ENCODE results near the gene ATAD3B.
"Not testable (repeated sequence)": the region's sequence is repeated elsewhere in the genome, so short reads cannot be mapped to it uniquely, and the experiment has no call there.

Gene ATAD3B

GRCh38 chr1:1489231-1489630 lies 17.7 kb downstream of the ATAD3B start:
- H3K4me3 ChIP-seq (ENCODE audit: low read depth, low read length), result no peak overlapping the region
- TF ChIP-seq CTCF (IDR thresholded peaks at IDR 0.05; ENCODE audit: borderline replicate concordance, insufficient read depth, low read depth, low read length), result no peak

GRCh38 chr1:1489861-1490260 lies 18.3 kb downstream of the ATAD3B start:
- no peak overlapping the region for H3K4me3 ChIP-seq (ENCODE audit: low read depth, low read length)
- no peak for TF ChIP-seq CTCF (IDR thresholded peaks at IDR 0.05; ENCODE audit: borderline replicate concordance, insufficient read depth, low read depth, low read length)

GRCh38 chr1:1490633-1491230 lies 19.2 kb downstream of the ATAD3B start:
- no peak overlapping the region for H3K4me3 ChIP-seq (ENCODE audit: low read depth, low read length)
- no peak for TF ChIP-seq CTCF (IDR thresholded peaks at IDR 0.05; ENCODE audit: borderline replicate concordance, insufficient read depth, low read depth, low read length)

- TF ChIP-seq CTCF (IDR thresholded peaks at IDR 0.05; ENCODE audit: borderline replicate concordance, insufficient read depth, low read depth, low read length), result no peak
These were observed 20.0 kb downstream of the ATAD3B start for GRCh38 chr1:1491601-1492000.

GRCh38 chr1:1494311-1494710 lies 22.7 kb downstream of the ATAD3B start:
- H3K4me3 ChIP-seq (ENCODE audit: low read depth, low read length), result not testable (repeated sequence)

More at GRCh38 chr1:1491601-1492000, 20.0 kb downstream of the ATAD3B start:
- no peak overlapping the region for H3K4me3 ChIP-seq (ENCODE audit: low read depth, low read length)

- H3K4me3 ChIP-seq (ENCODE audit: low read depth, low read length), result not testable (repeated sequence)
These were observed 24.0 kb downstream of the ATAD3B start for GRCh38 chr1:1495461-1495975.

- H3K4me3 ChIP-seq (ENCODE audit: low read depth, low read length), result peak overlapping the region; percentile 26
- peak; percentile 58 for TF ChIP-seq CTCF (IDR thresholded peaks at IDR 0.05; ENCODE audit: borderline replicate concordance, insufficient read depth, low read depth, low read length)
These were observed 33.3 kb downstream of the ATAD3B start for GRCh38 chr1:1504777-1505365.

GRCh38 chr1:1505366-1505798 lies 33.8 kb downstream of the ATAD3B start:
- peak overlapping the region; percentile 26 for H3K4me3 ChIP-seq (ENCODE audit: low read depth, low read length)
- TF ChIP-seq CTCF (IDR thresholded peaks at IDR 0.05; ENCODE audit: borderline replicate concordance, insufficient read depth, low read depth, low read length), result peak; percentile 20; the same call in 1 of the 2 replicates

- not testable (repeated sequence) for H3K4me3 ChIP-seq (ENCODE audit: low read depth, low read length)
These were observed 34.2 kb downstream of the ATAD3B start for GRCh38 chr1:1505801-1506200.

Measured in GM12875 (cell line).